SJCRH30 (cell line): ENCODE data around the gene DAPL1. TPM values are rescaled to one million over a fixed set of nuclear protein-coding genes. Genes with fewer than 3 reads are reported as not detected.

Experiments used
- DNase-seq, 2 experiments: peaks; one replicate each; pipeline ENCODE4 v3.0.0-alpha.2; 2015 to 2020
- H3K27ac ChIP-seq: fragments of 250-450 bp; sonication (Bioruptor Pico); 2 replicates; pipeline ENCODE4 v1.5.1; 2020; ENCODE audit warnings: mild to moderate bottlenecking, moderate library complexity
- H3K27me3 ChIP-seq: fragments of 250-450 bp; sonication (Bioruptor Pico); 2 replicates; pipeline ENCODE4 v1.5.1; 2020; ENCODE audit warnings: mild to moderate bottlenecking, moderate library complexity
- H3K36me3 ChIP-seq: fragments of 250-450 bp; sonication (Bioruptor Pico); 2 replicates; pipeline ENCODE4 v1.5.1; 2020; ENCODE audit warnings: mild to moderate bottlenecking, moderate library complexity
- H3K4me1 ChIP-seq: fragments of 250-450 bp; sonication (Bioruptor Pico); 2 replicates; pipeline ENCODE4 v1.5.1; 2020; ENCODE audit warnings: mild to moderate bottlenecking, moderate library complexity
- H3K4me3 ChIP-seq: fragments of 250-450 bp; sonication (Bioruptor Pico); 2 replicates; pipeline ENCODE4 v1.5.1; 2020; ENCODE audit warnings: mild to moderate bottlenecking, moderate library complexity
- H3K9me3 ChIP-seq: fragments of 250-450 bp; sonication (Bioruptor Pico); replicated peaks from 2 replicates; pipeline ENCODE4 v1.5.1; 2020; ENCODE audit warnings: mild to moderate bottlenecking, moderate library complexity
- total RNA-seq: library from RNA; depleted of rRNA; stranded (reverse); fragments of >200 nt; shearing (Covaris generic); gene quantifications from 2 replicates; pipeline ENCODE4 v1.2.3, GENCODE V29; 2014

Gene DAPL1
- total RNA-seq, 1 experiment from 2014 or later = not detected

DNA sequence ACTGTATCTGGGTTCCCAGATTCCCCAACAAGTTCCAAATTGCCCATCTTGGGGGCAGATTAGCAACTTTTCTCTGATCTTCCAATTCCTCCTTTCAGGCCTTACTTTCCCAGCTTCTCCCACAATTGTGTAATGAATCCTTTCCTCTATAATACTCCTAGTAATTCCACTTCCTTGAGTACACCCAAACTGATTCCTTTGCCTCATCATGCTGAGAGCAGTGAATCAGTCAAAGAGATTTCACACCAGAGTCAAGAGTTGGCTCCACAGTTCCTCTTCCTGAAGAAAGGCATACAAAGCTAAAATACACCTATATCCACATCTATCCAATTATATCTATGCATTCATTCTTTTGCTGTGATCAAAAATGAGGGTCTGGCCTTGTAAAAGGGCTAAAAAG, 28.6 kb upstream of the DAPL1 start:
- H3K36me3 ChIP-seq = no peaks in the 10 kb centered on the region
- H3K9me3 ChIP-seq = peaks cover 8% of the 10 kb centered on the region; the same call in 1 of the 2 replicates
- DNase-seq = no peak
- no peak overlapping the region for H3K27ac ChIP-seq
- H3K27me3 ChIP-seq = no peaks in the 10 kb centered on the region; the same call in 1 of the 2 replicates
- no peak overlapping the region for H3K4me3 ChIP-seq
- H3K4me1 ChIP-seq = no peaks in the 10 kb centered on the region

DNA sequence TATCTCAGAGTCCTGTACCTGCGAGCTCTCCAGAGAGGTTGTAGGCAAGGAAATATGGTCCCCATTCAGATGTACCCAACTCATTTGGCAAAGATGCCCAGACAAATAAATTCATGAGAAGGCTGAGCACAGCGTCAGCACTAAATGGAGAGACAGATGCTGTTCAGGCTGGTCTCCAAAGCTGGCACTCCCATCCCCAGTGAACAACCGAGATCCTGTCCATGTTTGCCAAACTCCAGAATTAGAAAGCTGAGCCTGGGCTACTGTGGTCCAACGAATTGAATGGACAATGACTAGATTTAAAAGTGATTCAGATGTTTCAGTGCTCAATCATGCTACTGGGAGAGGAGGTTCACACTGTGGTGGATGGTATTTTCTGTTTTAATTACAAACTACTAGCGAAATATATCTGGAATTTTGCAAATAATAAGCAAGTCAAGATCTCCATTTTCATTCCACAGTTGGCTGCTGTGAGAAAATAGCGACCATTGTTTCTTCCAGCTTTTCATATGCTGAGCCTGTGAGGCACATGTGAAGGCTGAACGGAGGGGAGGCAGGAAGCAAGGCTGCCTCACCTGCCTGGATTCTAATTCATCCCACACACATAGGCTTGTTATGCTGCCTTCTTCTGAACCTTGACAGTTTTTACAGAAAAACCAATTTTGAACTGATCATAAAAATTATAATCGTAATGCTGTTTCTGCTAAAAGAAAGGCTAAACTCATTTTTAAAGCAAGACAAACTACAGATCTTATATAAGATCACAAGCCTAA, 22.6 kb upstream of the DAPL1 start:
- Histone ChIP-seq H3K4me1 (peaks cover 15% of the 10 kb centered on the region), H3K9me3 (peaks cover 6% of the 10 kb centered on the region; the same call in 1 of the 2 replicates), H3K4me3 (no peak overlapping the region), H3K27ac (no peak overlapping the region), H3K27me3 (no peaks in the 10 kb centered on the region; the same call in 1 of the 2 replicates), H3K36me3 (no peaks in the 10 kb centered on the region)
- DNase-seq = no peak

DNA sequence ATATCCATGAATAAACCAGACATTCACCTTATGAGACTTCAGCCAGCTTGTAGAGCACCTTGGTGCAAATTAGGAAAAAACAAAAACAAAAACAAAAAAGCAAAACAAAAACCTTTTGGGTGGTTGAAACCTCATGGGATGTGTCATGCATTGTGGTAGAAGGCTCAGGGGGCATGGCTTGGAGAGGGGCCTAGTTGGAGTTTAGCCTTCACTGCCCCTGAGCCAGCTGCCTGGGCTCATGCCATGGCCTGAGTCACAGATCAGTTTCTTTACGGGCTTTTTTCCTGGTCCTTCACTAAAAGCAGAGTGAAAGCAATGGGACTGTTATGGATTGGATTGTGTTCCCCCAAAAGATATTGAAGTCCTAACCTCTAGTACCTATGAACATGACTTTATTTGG, 22.0 kb upstream of the DAPL1 start:
- Histone ChIP-seq H3K9me3 (no peaks in the 10 kb centered on the region; the same call in 1 of the 2 replicates), H3K4me1 (peaks cover 15% of the 10 kb centered on the region), H3K27ac (no peak overlapping the region), H3K4me3 (no peak overlapping the region), H3K27me3 (no peaks in the 10 kb centered on the region; the same call in 1 of the 2 replicates), H3K36me3 (no peaks in the 10 kb centered on the region)
- DNase-seq = no peak

DNA sequence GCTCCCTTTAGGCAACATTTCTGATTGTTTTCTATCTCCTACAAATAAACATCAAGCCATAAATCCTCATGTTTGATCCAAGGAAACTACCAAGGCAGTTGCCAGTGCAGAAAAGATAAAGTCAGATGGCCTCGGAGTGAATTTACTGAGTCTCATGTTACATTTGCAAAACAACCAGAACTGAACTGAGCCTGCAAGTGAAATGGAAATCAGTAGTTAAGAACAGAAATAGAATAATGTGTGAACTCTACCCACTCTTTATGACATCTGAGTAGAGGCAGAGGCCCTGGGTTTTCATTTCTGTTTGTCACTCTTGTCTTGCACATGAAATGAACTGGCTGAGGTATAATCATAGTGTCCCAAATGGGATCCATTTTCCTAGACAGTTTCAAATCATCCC, 20.4 kb upstream of the DAPL1 start:
- Histone ChIP-seq H3K27ac (no peak overlapping the region), H3K36me3 (no peaks in the 10 kb centered on the region), H3K4me3 (no peak overlapping the region), H3K9me3 (no peaks in the 10 kb centered on the region), H3K27me3 (no peaks in the 10 kb centered on the region; the same call in 1 of the 2 replicates), H3K4me1 (peaks cover 15% of the 10 kb centered on the region)
- no peak for DNase-seq

DNA sequence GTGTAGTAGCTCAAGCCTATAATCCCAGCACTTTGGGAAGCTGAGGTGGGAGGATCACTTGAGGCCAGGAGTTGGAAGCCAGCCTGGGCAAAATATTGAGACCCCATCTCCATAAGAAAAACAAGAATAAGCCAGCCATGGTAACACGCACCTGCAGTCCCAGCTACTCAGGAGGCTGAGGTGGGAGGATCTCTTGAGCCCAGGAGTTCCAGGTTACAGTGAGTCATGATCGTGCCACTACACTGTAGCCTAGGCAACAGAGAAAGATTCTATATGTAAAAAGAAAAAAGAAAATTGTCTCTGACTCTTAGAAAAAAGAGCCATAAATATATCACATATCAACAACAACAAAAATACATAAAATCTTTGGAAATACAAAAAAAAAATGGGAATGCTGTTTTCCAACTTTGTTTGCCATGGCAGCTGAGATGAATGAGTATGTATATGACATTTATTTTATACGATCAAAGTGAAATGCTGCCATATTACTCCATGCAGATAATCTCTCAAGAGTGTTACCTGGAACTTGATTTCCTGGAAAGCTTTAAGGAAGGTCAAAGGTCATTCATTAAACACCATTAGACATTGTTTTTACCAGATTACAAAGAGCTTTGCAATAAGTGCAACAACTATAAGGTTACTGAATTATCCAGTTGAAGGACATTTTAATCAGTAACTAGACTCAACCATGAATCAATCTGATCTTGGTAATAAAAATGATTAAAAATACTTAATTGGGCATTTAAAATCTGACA, 19.7 kb upstream of the DAPL1 start:
- Histone ChIP-seq H3K27ac (no peak overlapping the region), H3K9me3 (no peaks in the 10 kb centered on the region), H3K27me3 (no peaks in the 10 kb centered on the region), H3K36me3 (no peaks in the 10 kb centered on the region), H3K4me1 (peaks cover 15% of the 10 kb centered on the region), H3K4me3 (no peak overlapping the region)
- no peak for DNase-seq

DNA sequence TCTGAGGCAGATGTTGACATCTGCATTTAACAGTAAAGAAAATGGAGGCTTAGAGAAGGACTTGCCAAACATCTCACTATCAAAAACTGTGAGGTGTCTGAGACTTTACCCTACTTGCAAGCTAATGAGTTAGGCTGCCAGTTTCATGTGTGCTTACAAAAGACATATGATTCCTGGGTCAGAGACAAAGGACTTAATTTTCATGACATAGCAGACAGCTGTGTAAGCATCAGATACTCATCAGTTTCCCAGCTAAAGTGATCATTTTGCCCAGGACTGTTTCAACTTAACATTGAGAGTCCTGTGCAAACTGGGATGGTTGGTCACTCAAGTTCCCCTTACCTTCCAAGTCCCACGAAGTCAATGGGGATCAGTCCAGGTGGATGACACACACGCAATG, 18.9 kb upstream of the DAPL1 start:
- H3K36me3 ChIP-seq = no peaks in the 10 kb centered on the region
- no peaks in the 10 kb centered on the region for H3K27me3 ChIP-seq
- no peaks in the 10 kb centered on the region for H3K9me3 ChIP-seq
- peak; percentile 22 to 71 for DNase-seq
- H3K4me3 ChIP-seq = no peak overlapping the region
- peaks cover 15% of the 10 kb centered on the region for H3K4me1 ChIP-seq
- peak overlapping the region; percentile 17; the same call in 1 of the 2 replicates for H3K27ac ChIP-seq

DNA sequence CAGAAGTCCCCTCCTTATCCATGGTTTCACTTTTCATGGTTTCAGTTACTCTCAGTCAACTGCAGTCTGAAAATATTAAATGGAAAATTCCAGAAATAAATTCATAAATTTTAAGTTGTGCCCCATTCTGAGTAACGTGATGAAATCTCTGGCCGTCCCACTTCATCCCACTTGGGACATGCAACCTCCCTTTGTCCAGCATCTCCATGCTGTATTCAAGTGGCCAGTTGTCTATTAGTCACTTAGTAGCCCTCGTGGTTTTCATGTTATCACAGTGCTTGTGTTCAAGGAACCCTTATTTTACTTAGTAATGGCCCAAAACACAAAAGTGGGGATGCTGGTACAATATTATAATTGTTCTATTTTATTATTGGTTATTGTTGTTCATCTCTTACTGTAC, 18.0 kb upstream of the DAPL1 start:
- Histone ChIP-seq H3K27ac (no peak overlapping the region), H3K4me1 (peaks cover 15% of the 10 kb centered on the region), H3K9me3 (no peaks in the 10 kb centered on the region), H3K4me3 (no peak overlapping the region), H3K27me3 (no peaks in the 10 kb centered on the region), H3K36me3 (no peaks in the 10 kb centered on the region)
- peak in 1 of 2 experiments; percentile 7 for DNase-seq

DNA sequence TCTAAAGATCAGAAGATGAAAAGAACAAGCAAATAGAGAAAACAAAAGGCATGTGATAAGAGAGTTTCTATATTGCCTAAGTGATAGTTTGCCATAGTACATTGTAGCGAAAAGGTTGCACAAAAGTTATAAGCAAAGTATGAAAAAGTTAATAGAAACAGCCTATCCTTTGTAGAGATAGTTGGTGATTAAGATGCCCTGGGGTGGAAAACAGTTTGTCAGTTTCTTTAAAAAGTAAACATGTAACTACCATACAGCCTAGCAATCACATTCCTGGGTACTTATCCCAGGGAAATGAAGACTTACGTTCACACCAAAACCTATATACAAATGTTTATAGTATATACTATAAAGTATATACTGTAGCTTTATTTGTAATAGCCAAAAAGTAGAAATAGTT, 16.9 kb upstream of the DAPL1 start:
- Histone ChIP-seq H3K4me1 (peaks cover 15% of the 10 kb centered on the region), H3K27ac (no peak overlapping the region), H3K27me3 (no peaks in the 10 kb centered on the region), H3K9me3 (no peaks in the 10 kb centered on the region), H3K4me3 (no peak overlapping the region), H3K36me3 (no peaks in the 10 kb centered on the region)
- DNase-seq = no peak

DNA sequence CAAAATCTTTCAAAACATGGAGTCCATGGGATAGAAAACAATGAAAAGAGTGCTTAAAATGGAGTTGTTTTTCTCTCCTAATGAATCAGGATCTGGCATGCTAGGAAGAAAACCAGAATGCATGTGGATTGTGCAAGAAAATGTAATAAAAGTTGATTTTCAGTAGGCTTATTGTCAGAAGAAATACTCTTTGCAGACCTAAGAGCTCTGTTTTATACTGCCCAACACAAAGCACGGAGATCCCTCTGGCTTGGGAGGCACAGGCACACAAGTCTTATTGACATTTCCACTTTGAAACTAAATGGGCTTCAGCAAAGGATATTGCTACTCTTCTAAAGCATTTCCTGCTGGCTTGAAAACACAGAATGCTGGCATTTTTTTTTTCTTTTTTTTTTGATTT, 15.5 kb upstream of the DAPL1 start:
- peaks cover 15% of the 10 kb centered on the region for H3K4me1 ChIP-seq
- no peak overlapping the region for H3K4me3 ChIP-seq
- H3K27me3 ChIP-seq = no peaks in the 10 kb centered on the region
- DNase-seq = no peak
- no peaks in the 10 kb centered on the region for H3K9me3 ChIP-seq
- H3K27ac ChIP-seq = no peak overlapping the region
- H3K36me3 ChIP-seq = no peaks in the 10 kb centered on the region

DNA sequence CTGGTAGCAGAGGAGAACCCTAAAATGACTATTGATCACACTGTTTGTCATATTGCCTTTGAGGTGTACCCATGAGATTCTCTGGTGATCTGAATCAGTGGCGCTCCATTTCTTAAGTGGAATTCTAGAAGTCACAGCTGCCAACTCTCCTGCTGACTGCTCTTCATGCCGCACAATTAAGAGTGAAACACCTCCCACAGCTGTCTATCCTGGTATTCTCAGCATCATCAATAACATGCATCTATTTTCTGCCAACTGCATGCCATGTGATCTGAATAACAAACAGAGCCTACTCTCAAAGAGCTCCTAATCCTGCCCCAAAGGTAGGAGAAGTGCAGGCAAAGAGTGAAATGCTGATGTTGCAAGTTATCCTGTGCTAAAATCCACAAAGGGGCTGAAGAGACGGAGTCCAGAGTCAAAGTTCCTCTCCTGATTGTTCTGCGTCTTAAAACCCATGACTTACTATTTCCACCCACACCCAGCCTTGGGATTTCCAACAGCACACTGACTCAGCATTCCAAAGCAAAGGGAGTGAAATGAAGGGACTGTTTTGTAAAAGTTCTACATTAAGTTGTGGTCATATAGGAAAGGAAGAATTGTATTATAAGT, 13.7 kb upstream of the DAPL1 start:
- no peaks in the 10 kb centered on the region for H3K9me3 ChIP-seq
- H3K27ac ChIP-seq = no peak overlapping the region
- no peak for DNase-seq
- H3K27me3 ChIP-seq = no peaks in the 10 kb centered on the region
- H3K36me3 ChIP-seq = no peaks in the 10 kb centered on the region
- peaks cover 8% of the 10 kb centered on the region for H3K4me1 ChIP-seq
- no peak overlapping the region for H3K4me3 ChIP-seq

DNA sequence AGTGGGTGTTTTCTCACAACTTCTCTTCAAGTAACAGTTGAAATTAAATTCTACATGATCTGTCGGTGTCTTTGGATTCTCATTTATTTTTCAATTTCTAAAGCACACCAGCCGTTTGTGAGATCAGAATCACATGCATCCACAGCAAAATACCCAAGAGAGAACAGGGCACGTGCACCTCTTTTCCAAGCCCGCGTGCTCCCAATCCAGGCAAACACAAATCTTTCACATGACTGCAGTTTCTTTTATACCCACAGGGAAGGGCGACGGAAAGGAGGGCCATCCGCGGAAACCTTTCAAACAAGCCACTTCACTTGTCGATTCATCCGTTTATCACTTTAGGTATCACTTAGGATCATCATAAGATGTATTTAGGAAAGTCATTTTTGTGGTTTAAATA, 13.0 kb upstream of the DAPL1 start:
- Histone ChIP-seq H3K4me3 (no peak overlapping the region), H3K9me3 (no peaks in the 10 kb centered on the region), H3K27me3 (no peaks in the 10 kb centered on the region), H3K4me1 (peaks cover 1% of the 10 kb centered on the region), H3K27ac (no peak overlapping the region), H3K36me3 (no peaks in the 10 kb centered on the region)
- no peak for DNase-seq

DNA sequence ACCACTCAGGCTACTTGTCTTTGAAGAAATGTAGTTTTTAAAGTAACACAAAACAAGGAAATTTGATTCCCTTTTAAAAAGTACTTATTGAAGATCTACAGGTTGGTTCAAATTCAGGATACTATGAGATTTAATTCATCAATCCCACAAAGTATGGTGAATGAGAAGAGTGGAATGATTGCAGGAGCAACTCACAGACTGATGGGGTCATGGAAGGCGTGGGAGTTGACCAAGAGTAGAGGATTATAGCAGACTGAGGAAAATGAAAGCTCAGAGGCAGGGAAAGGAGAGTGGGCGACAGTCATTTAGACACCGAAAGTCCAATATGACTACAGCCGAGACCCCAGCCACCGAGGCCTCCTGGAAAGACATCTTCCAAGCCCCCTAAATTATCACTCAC, 12.5 kb upstream of the DAPL1 start:
- Histone ChIP-seq H3K4me1 (no peaks in the 10 kb centered on the region), H3K36me3 (no peaks in the 10 kb centered on the region), H3K27ac (no peak overlapping the region), H3K9me3 (no peaks in the 10 kb centered on the region), H3K27me3 (no peaks in the 10 kb centered on the region), H3K4me3 (no peak overlapping the region)
- DNase-seq = no peak

DNA sequence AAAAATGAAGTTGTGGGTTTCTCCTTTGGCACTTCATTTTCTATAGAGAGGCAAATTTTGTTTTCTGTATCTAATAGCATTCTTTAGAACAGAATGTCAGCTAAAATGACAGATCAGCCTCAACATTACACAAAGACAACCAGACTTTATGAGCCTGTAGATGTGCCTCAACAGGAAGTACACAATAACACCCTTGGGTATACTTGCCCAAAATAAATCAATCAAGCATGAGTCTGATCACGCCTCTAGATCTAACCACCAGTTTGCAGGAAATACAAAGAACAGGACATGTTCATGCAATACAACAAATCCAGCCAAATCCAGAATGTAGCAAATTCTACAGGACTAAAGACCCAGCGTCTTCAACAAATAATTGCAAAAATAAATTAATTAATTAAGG, 11.2 kb upstream of the DAPL1 start:
- Histone ChIP-seq H3K27me3 (no peaks in the 10 kb centered on the region), H3K4me1 (no peaks in the 10 kb centered on the region), H3K27ac (no peak overlapping the region), H3K9me3 (peaks cover 3% of the 10 kb centered on the region; the same call in 1 of the 2 replicates), H3K36me3 (no peaks in the 10 kb centered on the region), H3K4me3 (no peak overlapping the region)
- DNase-seq = no peak

DNA sequence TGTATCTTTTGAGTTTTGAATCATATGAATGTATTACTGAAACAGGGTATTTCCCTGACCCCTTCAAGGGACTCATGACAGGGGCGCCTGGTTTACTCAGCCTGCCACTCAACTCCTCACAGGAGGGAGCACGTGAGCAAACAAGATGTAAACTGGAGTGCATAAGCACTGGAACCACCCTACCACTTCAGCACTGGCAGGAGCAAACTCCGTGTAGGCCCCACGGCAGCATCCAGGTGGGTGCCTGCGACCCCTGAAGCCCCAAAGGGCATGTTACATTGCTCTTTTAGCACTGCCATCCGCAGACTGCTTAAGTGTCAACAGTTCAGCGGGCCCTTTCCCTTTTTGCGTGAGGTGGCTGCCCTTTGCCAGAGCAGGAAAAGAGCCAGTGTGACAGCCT, 8.2 kb upstream of the DAPL1 start:
- H3K27ac ChIP-seq = no peak overlapping the region
- no peaks in the 10 kb centered on the region for H3K27me3 ChIP-seq
- no peaks in the 10 kb centered on the region for H3K36me3 ChIP-seq
- H3K4me1 ChIP-seq = no peaks in the 10 kb centered on the region
- no peak overlapping the region for H3K4me3 ChIP-seq
- no peak for DNase-seq
- H3K9me3 ChIP-seq = peaks cover 3% of the 10 kb centered on the region; the same call in 1 of the 2 replicates

DNA sequence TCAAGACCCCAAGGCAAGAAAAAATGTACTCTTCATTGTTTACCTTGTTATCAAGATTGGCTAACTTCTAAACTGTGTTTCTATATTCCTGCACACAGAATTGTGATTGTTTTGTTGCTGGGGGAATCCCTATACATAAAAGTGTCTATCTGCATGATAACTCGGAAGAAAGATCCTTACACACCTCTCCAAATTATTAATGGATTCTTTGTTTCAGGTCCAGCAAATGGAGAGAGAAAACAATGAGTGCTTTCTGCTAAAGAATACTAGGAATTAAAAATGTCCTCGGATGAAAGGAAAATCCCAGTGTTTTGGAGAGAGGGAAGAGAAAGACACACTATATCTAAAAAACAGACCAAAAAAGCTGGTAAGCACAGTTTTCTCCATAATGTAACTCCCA, 6.2 kb upstream of the DAPL1 start:
- H3K4me1 ChIP-seq = no peaks in the 10 kb centered on the region
- no peaks in the 10 kb centered on the region for H3K36me3 ChIP-seq
- no peak overlapping the region for H3K4me3 ChIP-seq
- H3K27me3 ChIP-seq = no peaks in the 10 kb centered on the region
- H3K9me3 ChIP-seq = peaks cover 3% of the 10 kb centered on the region; the same call in 1 of the 2 replicates
- DNase-seq = no peak
- H3K27ac ChIP-seq = no peak overlapping the region
